SK-N-SH (cell line): ENCODE measurements around the gene MRPL53. TPM values are rescaled to one million over a fixed set of nuclear protein-coding genes. Genes with fewer than 3 reads are reported as not detected.

Source experiments
- CTCF ChIA-PET: fragments of 300-600, 350-600 bp; formaldehyde crosslinking; extraction: SDS; loops from one replicate; lab custom pipeline; 2021; lab: Yijun Ruan, JAX
- POLR2A ChIA-PET: fragments of 350-600 bp; sonication (Branson Sonifier 250); formaldehyde crosslinking; extraction: SDS; loops from one replicate; lab custom pipeline; 2020; ENCODE audit warnings: antibody characterized with exemption, inconsistent platforms; lab: Yijun Ruan, JAX
- DNase-seq: peaks from one replicate; pipeline ENCODE4 v3.0.0; 2012
- H2AFZ ChIP-seq: fragments of 200-600 bp; sonication (generic); 2 replicates; pipeline ENCODE4 v1.8.1; 2016; ENCODE audit warnings: antibody characterized with exemption, mild to moderate bottlenecking, low read depth
- H3F3A ChIP-seq: fragments of 200-600 bp; sonication (generic); replicated peaks from 2 replicates; pipeline ENCODE3; 2016; ENCODE audit warnings: antibody characterized with exemption, mild to moderate bottlenecking; ENCODE audit not compliant: insufficient read depth
- H3K27ac ChIP-seq, 2 experiments: fragments of 200-500 bp in 1 of 2; fragments of 200-600 bp in 1 of 2; sonication (Bioruptor generic) in 1 of 2; sonication (generic), shearing (Covaris generic) in 1 of 2; 2 replicates each; pipeline versions ENCODE4 v1.5.1 to v1.6.1; 2014 to 2016; ENCODE audit warnings: low read depth in 2 of 2, inconsistent platforms in 1 of 2, low read length in 1 of 2, mild to moderate bottlenecking in 1 of 2, mixed read lengths in 1 of 2
- H3K27me3 ChIP-seq: fragments of 200-600 bp; sonication (generic), shearing (Covaris generic); 2 replicates; pipeline ENCODE4 v1.6.1; 2016; ENCODE audit warnings: mixed run types; ENCODE audit not compliant: insufficient read depth
- H3K36me3 ChIP-seq, 2 experiments: fragments of 200-500 bp in 1 of 2; fragments of 200-600 bp in 1 of 2; sonication (Bioruptor generic) in 1 of 2; sonication (generic) in 1 of 2; replicated peaks in 1 of 2; 2 replicates each; pipeline versions ENCODE3 to v1.5.1; 2014 to 2016; ENCODE audit warnings: low read length in 1 of 2, mild to moderate bottlenecking in 1 of 2; ENCODE audit not compliant: insufficient read depth in 2 of 2, control insufficient read depth in 1 of 2
- H3K4me1 ChIP-seq, 2 experiments: fragments of 200-500 bp in 1 of 2; fragments of 200-600 bp in 1 of 2; sonication (Bioruptor generic) in 1 of 2; sonication (generic), shearing (Covaris generic) in 1 of 2; 2 replicates each; pipeline versions ENCODE4 v1.5.1 to v1.6.1; 2014 to 2016; ENCODE audit warnings: low read depth in 1 of 2, low read length in 1 of 2, mixed run types in 1 of 2; ENCODE audit not compliant: insufficient read depth in 2 of 2, control insufficient read depth in 1 of 2
- H3K4me2 ChIP-seq: fragments of 200-600 bp; sonication (generic), shearing (Covaris generic); 2 replicates; pipeline ENCODE4 v1.6.1; 2017; ENCODE audit warnings: mixed run types
- H3K4me3 ChIP-seq, 2 experiments: fragments of 200-500 bp in 1 of 2; fragments of 200-600 bp in 1 of 2; sonication (Bioruptor generic) in 1 of 2; sonication (generic), shearing (Covaris generic) in 1 of 2; 2 replicates each; pipeline versions ENCODE4 v1.5.1 to v1.8.1; 2014 to 2016; ENCODE audit warnings: low read depth in 2 of 2, inconsistent platforms in 1 of 2, low read length in 1 of 2, mild to moderate bottlenecking in 1 of 2, mixed read lengths in 1 of 2, moderate library complexity in 1 of 2
- H3K79me2 ChIP-seq: fragments of 200-600 bp; sonication (generic); 2 replicates; pipeline ENCODE4 v1.8.1; 2017; ENCODE audit warnings: mild to moderate bottlenecking; ENCODE audit not compliant: insufficient read depth
- H3K9ac ChIP-seq: fragments of 200-600 bp; sonication (generic); 2 replicates; pipeline ENCODE4 v1.6.1; 2017; ENCODE audit warnings: mixed run types
- H3K9me2 ChIP-seq: fragments of 200-600 bp; sonication (generic); 2 replicates; pipeline ENCODE4 v1.6.1; 2017; ENCODE audit warnings: mixed run types
- H3K9me3 ChIP-seq: fragments of 200-600 bp; sonication (generic); 2 replicates; pipeline ENCODE4 v1.6.1; 2017; ENCODE audit warnings: mixed run types, mild to moderate bottlenecking, moderate library complexity
- H4K20me1 ChIP-seq: fragments of 200-600 bp; sonication (generic); 2 replicates; pipeline ENCODE4 v1.6.1; 2017; ENCODE audit warnings: mild to moderate bottlenecking, mixed run types; ENCODE audit not compliant: insufficient read depth
- EZH2phosphoT487 ChIP-seq: fragments of 200-600 bp; sonication (generic); IDR thresholded peaks from 2 replicates; pipeline ENCODE4 v1.6.1; 2017; ENCODE audit warnings: low read depth, mixed run types, mild to moderate bottlenecking, antibody characterized with exemption, moderate library complexity, borderline replicate concordance
- FOXJ3 ChIP-seq: sonication (generic); formaldehyde crosslinking; IDR thresholded peaks from 2 replicates; pipeline ENCODE4 v1.5.1; 2020; ENCODE audit warnings: mild to moderate bottlenecking, missing genetic modification reagents
- GATA2 ChIP-seq: sonication (generic); formaldehyde crosslinking; IDR thresholded peaks from 2 replicates; pipeline ENCODE4 v1.5.0; 2020; ENCODE audit warnings: mild to moderate bottlenecking, missing genetic modification reagents
- NRF1 ChIP-seq: IDR thresholded peaks from 2 replicates; pipeline ENCODE4 v1.6.1; 2012; ENCODE audit warnings: low read depth, mild to moderate bottlenecking, low read length
- POLR2AphosphoS5 ChIP-seq: IDR thresholded peaks from 2 replicates; pipeline ENCODE4 v1.6.1; 2012; ENCODE audit warnings: low read depth, low read length
- SMC3 ChIP-seq: IDR thresholded peaks from 2 replicates; pipeline ENCODE4 v1.6.1; 2012; ENCODE audit warnings: low read depth, low read length, improper control_type of control experiment
- TAF1 ChIP-seq: IDR thresholded peaks from 2 replicates; pipeline ENCODE4 v1.6.1; 2012; ENCODE audit warnings: low read depth, mild to moderate bottlenecking, low read length, moderate library complexity, borderline replicate concordance
- TEAD4 ChIP-seq: IDR thresholded peaks from 2 replicates; pipeline ENCODE4 v1.4.0; 2012; ENCODE audit warnings: mild to moderate bottlenecking, borderline replicate concordance; ENCODE audit not compliant: insufficient read depth
- USF2 ChIP-seq: fragments of 150-350 bp; IDR thresholded peaks from 2 replicates; pipeline ENCODE4 v1.6.1; 2017; ENCODE audit warnings: antibody characterized with exemption, low read length, low read depth, borderline replicate concordance
- YY1 ChIP-seq: IDR thresholded peaks from 2 replicates; pipeline ENCODE4 v1.4.0; 2012; ENCODE audit warnings: low read depth, mild to moderate bottlenecking
- WGBS: methylation state at CpG from one replicate; pipeline ENCODE4 v1.1.6; 2017; ENCODE audit warnings: low lambda C conversion rate; 5-methylcytosine and 5-hydroxymethylcytosine counted together
- polyA plus RNA-seq, 3 experiments: library from polyadenylated mRNA; depleted of rRNA; stranded (reverse); fragments of >200 nt; gene quantifications; 2 replicates each; pipeline ENCODE4 v1.2.3, GENCODE V29; 2012
- TF ChIP-seq, protein P1 (sequence below): IDR thresholded peaks from 2 replicates; pipeline ENCODE4 v1.4.0; 2012; ENCODE audit warnings: low read depth
- TF ChIP-seq, protein P2 (sequence below): IDR thresholded peaks from 2 replicates; pipeline ENCODE4 v1.4.0; 2012; ENCODE audit warnings: low read depth, borderline replicate concordance

MRPL53 gene
- polyA plus RNA-seq, 1 of the 3 experiments (the other 2 are of a cell fraction) = 95.0 TPM

- no peak for TF ChIP-seq FOXJ3 (CRISPR knock-in tag)
- no peak for TF ChIP-seq YY1
- TF ChIP-seq, protein P1, sequence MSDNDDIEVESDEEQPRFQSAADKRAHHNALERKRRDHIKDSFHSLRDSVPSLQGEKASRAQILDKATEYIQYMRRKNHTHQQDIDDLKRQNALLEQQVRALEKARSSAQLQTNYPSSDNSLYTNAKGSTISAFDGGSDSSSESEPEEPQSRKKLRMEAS = no peak
- TF ChIP-seq NRF1 = no peak
- TF ChIP-seq, protein P2, sequence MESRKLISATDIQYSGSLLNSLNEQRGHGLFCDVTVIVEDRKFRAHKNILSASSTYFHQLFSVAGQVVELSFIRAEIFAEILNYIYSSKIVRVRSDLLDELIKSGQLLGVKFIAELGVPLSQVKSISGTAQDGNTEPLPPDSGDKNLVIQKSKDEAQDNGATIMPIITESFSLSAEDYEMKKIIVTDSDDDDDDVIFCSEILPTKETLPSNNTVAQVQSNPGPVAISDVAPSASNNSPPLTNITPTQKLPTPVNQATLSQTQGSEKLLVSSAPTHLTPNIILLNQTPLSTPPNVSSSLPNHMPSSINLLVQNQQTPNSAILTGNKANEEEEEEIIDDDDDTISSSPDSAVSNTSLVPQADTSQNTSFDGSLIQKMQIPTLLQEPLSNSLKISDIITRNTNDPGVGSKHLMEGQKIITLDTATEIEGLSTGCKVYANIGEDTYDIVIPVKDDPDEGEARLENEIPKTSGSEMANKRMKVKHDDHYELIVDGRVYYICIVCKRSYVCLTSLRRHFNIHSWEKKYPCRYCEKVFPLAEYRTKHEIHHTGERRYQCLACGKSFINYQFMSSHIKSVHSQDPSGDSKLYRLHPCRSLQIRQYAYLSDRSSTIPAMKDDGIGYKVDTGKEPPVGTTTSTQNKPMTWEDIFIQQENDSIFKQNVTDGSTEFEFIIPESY = no peak
- no peak for TF ChIP-seq EZH2phosphoT487
- no peak for TF ChIP-seq TEAD4
- TF ChIP-seq SMC3 = no peak
These were observed 26.2 kb upstream of the MRPL53 start (continued) for GRCh38 chr2:74498500-74499266.

DNA sequence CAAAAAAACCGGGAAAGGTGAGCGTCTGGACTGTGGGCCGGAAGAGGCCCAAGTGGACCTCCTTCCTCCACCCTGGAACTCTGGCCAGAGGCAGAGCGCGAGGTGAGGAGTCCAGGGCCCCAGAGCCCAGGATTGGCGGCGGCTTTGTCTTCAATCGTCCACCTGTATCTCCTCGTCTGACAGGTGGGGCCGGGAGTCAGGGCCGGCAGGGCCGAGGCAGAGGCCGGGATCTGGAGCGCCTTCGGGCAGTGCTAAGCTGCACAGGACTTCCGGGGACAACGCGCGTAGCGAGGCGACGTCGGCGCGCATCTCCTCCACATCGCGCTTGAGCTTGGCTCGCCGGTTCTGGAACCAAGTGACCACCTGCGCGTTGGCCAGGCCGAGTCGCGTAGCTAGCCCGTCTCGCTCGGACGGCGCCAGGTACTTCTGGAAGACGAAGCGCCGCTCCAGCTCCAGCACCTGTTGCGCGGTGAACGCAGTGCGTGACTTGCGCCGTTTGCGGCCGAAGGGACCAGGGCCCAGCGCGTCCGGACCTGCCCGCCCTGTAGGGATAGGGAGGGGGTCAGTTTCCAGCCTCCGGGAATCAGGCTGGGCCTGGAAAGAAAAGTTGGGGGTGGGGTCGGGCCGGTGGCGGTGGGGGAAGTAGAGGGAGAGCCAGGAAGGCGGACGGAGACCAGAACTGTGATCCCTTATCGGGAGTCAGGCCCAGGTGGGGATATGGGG is 25.5 kb upstream of the MRPL53 start:
- no peak overlapping the region for H2AFZ ChIP-seq
- CTCF ChIA-PET = interaction anchor here (2.8 to 4.6 kb wide), 3 partner anchors 9 to 89 kb away, joined by 12 to 32 read pairs (median 19); partner anchors contain the start of genes CCDC142, PCGF1 and TTC31
- no peaks in the 10 kb centered on the region for H3K9me2 ChIP-seq
- H3K4me1 ChIP-seq = peaks cover 0 to 22% of the 10 kb centered on the region in 2 experiments; a peak in 1 of 4 replicates
- H3K4me2 ChIP-seq = no peak overlapping the region
- H3K9ac ChIP-seq = no peak overlapping the region
- H3K36me3 ChIP-seq = peaks cover 0 to 15% of the 10 kb centered on the region in 2 experiments
- H4K20me1 ChIP-seq = no peaks in the 10 kb centered on the region
- no peaks in the 10 kb centered on the region for H3K79me2 ChIP-seq
- H3K4me3 ChIP-seq = no peak overlapping the region
- peak; percentile 35 for DNase-seq
- POLR2A ChIA-PET = no interaction called here
- 71% methylated on average over 53 of the region's 61 CpGs for WGBS
- H3K27ac ChIP-seq = no peak overlapping the region
- peaks cover 3% of the 10 kb centered on the region for H3F3A ChIP-seq
- no peaks in the 10 kb centered on the region for H3K27me3 ChIP-seq
- TF ChIP-seq GATA2 (CRISPR knock-in tag) = no peak
- no peak for TF ChIP-seq SMC3
- TF ChIP-seq USF2 = no peak
- 0 out of 2 replicates have a peak, but pooled peaks have one; percentile 18 for TF ChIP-seq POLR2AphosphoS5
- no peak for TF ChIP-seq TAF1
- no peaks in the 10 kb centered on the region for H3K9me3 ChIP-seq
